ENCODE data around the gene JAM3. TPM values are rescaled to one million over a fixed set of nuclear protein-coding genes. Genes with fewer than 3 reads are reported as not detected.

JAM3 gene
- total RNA-seq, 1 donor from 2014 or later: 17.6 TPM

DNA sequence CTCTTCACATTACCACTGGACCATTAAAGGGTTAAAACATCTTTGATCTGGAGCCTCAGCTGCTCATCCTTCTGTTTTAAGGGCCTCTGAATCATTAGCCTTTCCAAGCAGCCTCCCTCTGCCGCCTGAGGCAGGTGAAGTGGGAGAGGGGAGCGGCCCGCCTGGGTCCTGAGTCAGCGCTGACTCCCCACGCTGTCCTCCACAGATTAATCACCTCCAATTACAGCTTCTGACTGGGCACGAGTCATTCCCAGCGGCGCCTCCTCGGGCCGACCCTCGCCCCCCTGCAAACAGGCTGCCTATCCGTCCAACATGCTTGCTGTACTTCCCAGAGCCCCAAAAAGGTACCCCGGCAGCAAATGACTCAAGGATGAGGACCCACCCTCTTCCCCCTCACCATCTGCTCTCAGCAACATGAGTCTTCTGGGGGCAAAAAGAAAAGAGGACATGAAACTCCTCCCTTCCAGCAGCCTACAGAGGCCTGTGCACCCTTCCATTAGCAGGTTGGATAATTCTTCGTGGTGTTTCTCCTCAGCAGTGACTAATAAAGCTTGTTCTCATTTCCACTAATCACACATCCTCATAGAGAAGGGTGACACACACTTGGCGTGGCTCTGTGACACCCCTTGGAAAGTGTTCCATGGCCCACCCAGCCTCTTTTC is 44.3 kb upstream of the JAM3 start:
- Mint-ChIP-seq H3K27ac (no peak overlapping the region), H3K9me3 (no peaks in the 10 kb centered on the region), H3K4me1 (no peaks in the 10 kb centered on the region), H3K36me3 (ENCODE audit: low read depth) (no peaks in the 10 kb centered on the region), H3K27me3 (peaks cover 38% of the 10 kb centered on the region), H3K4me3 (no peak overlapping the region)
- intact Hi-C loops (cut with micrococcal nuclease): no loop called here
- no peak for DNase-seq
- ChIA-PET POLR2A (no interaction called here), CTCF (interaction anchor here (1.1 kb wide), 1 partner anchor 26 kb away, joined by 3 read pairs; no protein-coding TSS in a partner anchor)
- TF ChIP-seq, protein P1, sequence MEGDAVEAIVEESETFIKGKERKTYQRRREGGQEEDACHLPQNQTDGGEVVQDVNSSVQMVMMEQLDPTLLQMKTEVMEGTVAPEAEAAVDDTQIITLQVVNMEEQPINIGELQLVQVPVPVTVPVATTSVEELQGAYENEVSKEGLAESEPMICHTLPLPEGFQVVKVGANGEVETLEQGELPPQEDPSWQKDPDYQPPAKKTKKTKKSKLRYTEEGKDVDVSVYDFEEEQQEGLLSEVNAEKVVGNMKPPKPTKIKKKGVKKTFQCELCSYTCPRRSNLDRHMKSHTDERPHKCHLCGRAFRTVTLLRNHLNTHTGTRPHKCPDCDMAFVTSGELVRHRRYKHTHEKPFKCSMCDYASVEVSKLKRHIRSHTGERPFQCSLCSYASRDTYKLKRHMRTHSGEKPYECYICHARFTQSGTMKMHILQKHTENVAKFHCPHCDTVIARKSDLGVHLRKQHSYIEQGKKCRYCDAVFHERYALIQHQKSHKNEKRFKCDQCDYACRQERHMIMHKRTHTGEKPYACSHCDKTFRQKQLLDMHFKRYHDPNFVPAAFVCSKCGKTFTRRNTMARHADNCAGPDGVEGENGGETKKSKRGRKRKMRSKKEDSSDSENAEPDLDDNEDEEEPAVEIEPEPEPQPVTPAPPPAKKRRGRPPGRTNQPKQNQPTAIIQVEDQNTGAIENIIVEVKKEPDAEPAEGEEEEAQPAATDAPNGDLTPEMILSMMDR (IDR thresholded peaks at IDR 0.05): no peak
- ATAC-seq (ENCODE audit: low read depth): no peak

DNA sequence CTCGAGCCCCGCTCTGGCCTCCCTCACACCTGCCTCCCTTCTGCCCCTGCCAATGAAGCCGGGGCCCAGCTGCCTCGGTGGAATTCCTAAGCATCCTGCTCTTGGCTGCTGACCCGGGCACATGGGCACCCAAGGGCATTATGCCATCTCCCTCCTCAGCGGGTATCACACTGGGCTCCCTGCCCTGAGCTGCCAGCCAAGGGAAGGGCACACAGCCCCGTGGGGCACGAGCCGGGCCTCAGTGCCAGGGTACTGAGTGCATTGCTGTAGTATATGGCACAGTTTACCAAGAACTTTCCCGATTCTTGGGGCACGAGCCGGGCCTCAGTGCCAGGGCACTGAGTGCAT is 43.8 kb upstream of the JAM3 start:
- Mint-ChIP-seq H3K9me3 (no peaks in the 10 kb centered on the region), H3K4me3 (no peak overlapping the region), H3K27ac (no peak overlapping the region), H3K4me1 (no peaks in the 10 kb centered on the region), H3K27me3 (peaks cover 38% of the 10 kb centered on the region), H3K36me3 (ENCODE audit: low read depth) (no peaks in the 10 kb centered on the region)
- TF ChIP-seq, protein P1 (IDR thresholded peaks at IDR 0.05): no peak
- intact Hi-C loops (cut with micrococcal nuclease): no loop called here
- ATAC-seq (ENCODE audit: low read depth) (no peak), DNase-seq (no peak)
- ChIA-PET CTCF (interaction anchor here (1.1 kb wide), 1 partner anchor 25 kb away, joined by 3 read pairs; no protein-coding TSS in a partner anchor), POLR2A (no interaction called here)

DNA sequence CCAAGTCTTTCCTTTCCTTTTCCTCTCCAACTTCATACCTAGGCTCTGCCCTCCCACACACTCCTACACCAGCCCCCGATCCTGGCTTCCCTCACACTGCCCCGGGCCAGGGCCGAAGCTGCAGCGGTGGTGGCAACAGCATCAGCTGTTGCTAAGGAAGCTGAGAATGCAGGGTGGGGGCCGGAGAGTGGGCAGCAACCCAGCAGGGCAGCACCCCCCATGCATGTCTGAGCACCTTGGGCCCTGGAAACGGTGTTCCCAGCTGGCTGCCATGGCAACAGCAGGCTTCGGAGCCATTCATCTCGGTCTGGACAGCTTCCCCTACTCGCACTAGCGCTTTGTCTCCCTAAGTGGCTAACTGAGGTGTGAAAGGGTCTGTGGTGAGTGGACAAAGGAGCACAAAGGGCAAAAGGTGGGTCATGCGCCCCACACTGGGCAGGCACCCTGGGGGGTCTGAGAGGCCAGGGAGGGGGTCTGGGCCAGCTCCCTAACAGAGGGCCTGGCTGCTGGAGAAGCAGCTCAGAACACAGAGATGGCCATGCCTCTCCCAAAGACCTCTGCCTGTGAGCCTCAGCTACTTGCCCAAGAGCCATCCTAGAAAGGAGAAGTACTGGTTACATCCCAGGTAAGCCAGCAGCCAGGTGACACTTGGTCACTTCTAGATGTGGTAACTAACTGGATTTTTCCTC is 42.1 kb upstream of the JAM3 start:
- Mint-ChIP-seq H3K27me3 (peaks cover 40% of the 10 kb centered on the region), H3K36me3 (ENCODE audit: low read depth) (no peaks in the 10 kb centered on the region), H3K4me3 (no peak overlapping the region), H3K4me1 (no peaks in the 10 kb centered on the region), H3K27ac (no peak overlapping the region), H3K9me3 (no peaks in the 10 kb centered on the region)
- TF ChIP-seq, protein P1 (IDR thresholded peaks at IDR 0.05): no peak
- no peak for DNase-seq
- POLR2A ChIA-PET: no interaction called here
- CTCF ChIA-PET: no interaction called here
- ATAC-seq (ENCODE audit: low read depth): no peak
- intact Hi-C loops (cut with micrococcal nuclease): no loop called here

DNA sequence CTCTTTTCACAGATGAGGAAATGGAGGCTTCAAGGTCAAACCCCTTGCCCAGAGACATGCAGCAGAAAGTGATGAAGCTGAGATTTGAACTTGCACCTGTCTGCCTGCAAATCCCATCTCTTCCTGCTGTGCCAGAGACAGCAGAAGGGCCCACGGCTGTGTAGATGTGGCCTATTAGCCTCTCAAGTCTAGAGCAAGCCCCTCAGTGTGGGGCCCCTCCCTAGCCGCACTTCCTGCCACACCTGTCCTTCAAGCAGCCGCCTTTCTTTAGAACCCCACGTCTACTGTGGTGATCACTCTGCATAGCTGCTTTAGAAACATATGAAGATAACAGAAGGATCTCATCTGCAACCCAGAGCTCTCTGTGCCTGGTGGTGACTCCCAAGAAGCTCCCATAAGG is 41.2 kb upstream of the JAM3 start:
- intact Hi-C loops (cut with micrococcal nuclease): no loop called here
- no peak overlapping the region for H3K4me3 Mint-ChIP-seq
- ChIA-PET CTCF (no interaction called here), POLR2A (no interaction called here)
- no peak for ATAC-seq (ENCODE audit: low read depth)
- H3K9me3 Mint-ChIP-seq: no peaks in the 10 kb centered on the region
- H3K27me3 Mint-ChIP-seq: peaks cover 39% of the 10 kb centered on the region
- TF ChIP-seq, protein P1 (IDR thresholded peaks at IDR 0.05): no peak
- H3K27ac Mint-ChIP-seq: no peak overlapping the region
- H3K4me1 Mint-ChIP-seq: no peaks in the 10 kb centered on the region
- DNase-seq: no peak
- H3K36me3 Mint-ChIP-seq (ENCODE audit: low read depth): no peaks in the 10 kb centered on the region

DNA sequence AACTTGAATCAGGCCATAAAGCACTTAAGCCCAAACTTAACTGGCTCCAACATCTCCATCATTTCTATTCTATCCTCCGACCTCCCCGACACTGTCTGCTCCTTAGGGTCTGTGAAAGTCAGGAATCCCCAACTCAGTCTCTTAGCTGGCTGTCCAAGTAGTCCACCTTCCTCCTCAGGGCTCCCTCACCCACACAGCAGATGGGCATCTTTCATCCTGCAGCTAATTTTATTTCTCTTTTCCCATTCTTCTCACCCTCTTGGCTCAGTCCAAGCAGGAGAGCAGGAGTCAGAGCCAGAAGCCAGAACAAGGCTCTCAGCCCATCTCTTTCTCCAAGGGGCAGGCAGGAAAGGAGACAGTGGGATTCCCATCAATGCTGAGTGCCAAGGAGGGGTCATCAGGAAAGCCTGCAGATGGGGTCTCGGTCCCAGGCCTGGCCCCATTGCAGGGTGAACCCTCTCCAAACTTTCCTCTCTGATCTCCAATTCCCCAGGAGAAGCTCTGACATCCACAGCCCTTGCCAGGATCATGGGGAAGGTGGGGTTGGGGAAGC is 40.4 kb upstream of the JAM3 start:
- Mint-ChIP-seq H3K27ac (no peak overlapping the region), H3K27me3 (peaks cover 46% of the 10 kb centered on the region), H3K36me3 (ENCODE audit: low read depth) (no peaks in the 10 kb centered on the region), H3K4me1 (no peaks in the 10 kb centered on the region), H3K4me3 (no peak overlapping the region), H3K9me3 (no peaks in the 10 kb centered on the region)
- intact Hi-C loops (cut with micrococcal nuclease): no loop called here
- TF ChIP-seq, protein P1 (IDR thresholded peaks at IDR 0.05): no peak
- ChIA-PET CTCF (no interaction called here), POLR2A (no interaction called here)
- DNase-seq (no peak), ATAC-seq (ENCODE audit: low read depth) (no peak)

Data from activated B cell treated with CpG ODN at 0.5 μM for 24 hours (primary cell).